Stimulated activated CD4-positive, alpha-beta T cell treated with anti-CD3 and anti-CD28 coated beads, Interleukin-15, amount 100 ng/mL, for 1 hour (primary cell): ENCODE results near the gene PERCC1.
"Not testable (repeated sequence)": the region's sequence is repeated elsewhere in the genome, so short reads cannot be mapped to it uniquely, and the experiment has no call there.

Source experiments
- DNase-seq, 2 donors: peaks; one replicate each; pipeline ENCODE4 v3.0.0-alpha.2; 2020; ENCODE audit warnings: low read depth in 1 of 2, low spot score in 1 of 2

The PERCC1 gene

DNA sequence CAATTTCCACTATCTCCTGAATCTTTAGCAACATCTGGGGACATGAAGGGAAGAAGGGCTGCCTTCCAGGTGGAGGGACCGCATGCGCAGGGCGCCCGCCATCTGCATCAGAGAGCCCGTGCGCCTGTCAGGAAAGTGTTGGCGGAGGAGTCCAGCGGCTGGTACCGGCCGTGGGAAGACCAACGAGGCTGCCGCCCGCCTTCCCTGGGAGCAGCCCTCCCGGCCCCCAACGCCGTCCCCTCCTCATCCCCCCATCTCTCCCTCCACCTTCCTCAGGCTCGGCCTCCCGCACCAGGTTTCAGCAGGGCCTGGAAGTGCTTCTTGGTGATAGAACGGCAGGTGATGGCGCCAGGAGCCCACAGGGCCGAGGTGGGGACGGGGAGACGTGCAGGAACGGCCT is 35.2 kb downstream of the PERCC1 start:
- no peak for DNase-seq

DNA sequence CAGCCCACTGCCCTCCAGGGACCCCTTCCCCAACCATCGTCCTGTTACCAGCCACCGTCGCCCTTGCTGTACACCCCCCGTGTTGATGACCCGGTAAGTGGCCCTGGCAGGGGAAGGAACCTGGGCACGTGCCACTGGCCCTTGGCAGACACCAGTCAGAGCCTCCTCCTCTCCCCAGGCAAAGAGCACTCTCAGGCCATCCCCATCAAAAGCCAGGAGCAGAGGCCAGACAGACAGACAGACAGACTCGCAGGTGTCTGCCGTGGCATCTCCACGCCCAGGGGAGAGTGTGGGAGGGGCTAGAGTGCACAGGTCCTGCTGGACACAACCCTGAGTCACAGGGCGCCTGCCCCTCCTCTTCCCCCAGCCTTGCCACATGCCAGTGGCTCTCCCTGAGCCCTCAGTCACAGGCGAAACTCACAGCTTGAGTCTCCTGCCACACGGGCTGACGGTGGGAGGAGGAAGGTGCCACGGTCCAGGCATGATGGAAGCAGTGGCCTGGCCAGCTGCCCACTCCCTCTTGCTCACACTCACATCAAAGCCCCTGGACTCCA is 36.2 kb downstream of the PERCC1 start:
- no peak for DNase-seq

DNA sequence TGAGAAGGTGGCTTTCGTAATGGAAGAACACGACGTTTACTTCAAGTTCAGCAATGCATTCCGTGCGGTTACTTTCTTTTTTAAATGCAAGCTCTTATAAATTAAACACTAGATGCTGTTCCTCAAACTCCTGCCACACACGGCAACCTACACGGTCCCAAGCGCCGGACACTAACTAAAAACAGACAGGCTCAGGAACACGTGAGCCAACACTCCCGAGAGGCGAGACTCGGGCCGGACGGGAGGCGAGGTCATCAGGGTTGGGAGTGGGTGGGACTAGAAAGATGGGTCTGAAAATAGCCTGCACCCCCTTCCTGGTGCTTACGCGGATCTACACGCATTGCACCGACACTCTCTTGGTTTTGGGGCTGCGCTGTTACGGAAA is 37.5 kb downstream of the PERCC1 start:
- no peak for DNase-seq

DNA sequence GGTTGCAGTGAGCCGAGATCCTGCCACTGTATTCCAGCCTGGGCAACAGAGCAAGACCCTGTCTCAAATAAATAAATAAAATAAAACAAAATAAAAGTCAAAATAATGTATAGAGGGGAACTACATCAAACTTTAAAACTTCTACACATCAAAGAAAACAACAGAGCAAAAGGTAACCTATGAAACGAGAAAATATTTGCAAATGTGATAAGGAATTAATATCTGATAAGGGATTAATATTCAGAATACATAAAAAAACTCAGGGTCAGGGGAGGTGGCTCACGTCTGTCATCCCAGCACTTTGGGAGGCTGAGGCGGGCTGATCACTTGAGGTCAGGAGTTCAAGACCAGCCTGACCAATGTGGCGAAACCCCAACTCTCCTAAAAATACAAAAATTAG is 38.3 kb downstream of the PERCC1 start:
- not testable (repeated sequence) for DNase-seq

- DNase-seq, result no peak
These were observed 38.9 kb downstream of the PERCC1 start for GRCh38 chr16:1469693-1470201.

- no peak for DNase-seq
These were observed 39.8 kb downstream of the PERCC1 start for GRCh38 chr16:1470481-1471251.

- DNase-seq, result no peak
These were observed 40.8 kb downstream of the PERCC1 start for GRCh38 chr16:1471569-1472194.

DNA sequence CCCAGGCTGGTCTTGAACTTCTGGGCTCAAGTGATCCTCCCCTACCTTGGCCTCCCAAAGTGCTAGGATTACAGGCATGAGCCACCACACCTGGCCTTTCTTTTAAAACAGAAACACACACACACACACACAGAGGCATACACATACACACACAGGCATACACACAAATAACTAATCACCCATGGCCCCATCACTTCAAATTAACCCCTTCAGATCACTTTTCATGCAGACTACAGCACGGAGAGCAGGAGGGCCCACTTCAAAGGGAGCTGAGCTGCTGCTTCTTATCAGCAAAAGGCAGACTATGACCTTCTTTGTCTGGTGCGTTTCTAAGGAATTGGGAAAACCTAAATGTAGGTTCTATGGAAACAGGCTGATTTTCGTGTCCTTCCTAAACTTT is 42.1 kb downstream of the PERCC1 start:
- no peak for DNase-seq

DNA sequence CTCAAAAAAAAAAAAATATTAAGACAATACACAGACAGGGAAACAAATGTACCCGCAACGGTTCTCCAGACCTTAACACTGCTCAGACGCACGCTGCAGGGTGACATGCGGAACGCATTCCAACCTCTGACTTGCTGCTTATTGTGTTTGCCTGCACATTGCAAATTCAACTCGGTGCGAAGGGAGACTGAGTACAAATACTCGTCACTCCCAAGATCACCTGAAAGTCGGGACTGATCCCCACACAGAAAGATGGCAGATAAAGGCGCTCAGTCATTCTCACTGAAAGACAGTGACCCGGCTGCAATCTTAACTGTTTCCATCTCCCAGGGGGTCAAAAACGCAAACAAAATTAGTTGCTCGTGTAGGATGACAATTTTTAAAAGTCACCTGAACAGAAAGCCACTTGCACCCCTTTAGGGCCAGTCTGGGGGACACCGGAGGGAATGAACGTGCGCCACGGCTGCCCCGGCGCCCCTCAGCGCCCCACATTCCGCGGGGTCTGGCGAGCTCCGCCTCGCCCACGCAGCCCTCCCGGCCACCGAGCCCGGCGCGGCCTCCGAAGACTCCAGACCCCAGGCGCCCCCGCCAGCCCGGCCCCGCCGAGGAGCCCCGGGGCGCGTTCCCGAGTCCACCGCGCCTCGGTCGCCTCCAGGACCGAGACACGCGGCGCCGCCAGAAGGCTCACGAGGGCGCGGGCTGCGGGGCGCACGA is 43.4 kb downstream of the PERCC1 start:
- DNase-seq, result no peak

- DNase-seq, result peak; percentile 77 to 85
These were observed 44.1 kb downstream of the PERCC1 start, which contains the start of gene CLCN7 for GRCh38 chr16:1474796-1475551. Gene CLCN7, minus strand, starts transcription at chr16:1475028. Its CDS starts 54 bp downstream, at chr16:1474974.

DNA sequence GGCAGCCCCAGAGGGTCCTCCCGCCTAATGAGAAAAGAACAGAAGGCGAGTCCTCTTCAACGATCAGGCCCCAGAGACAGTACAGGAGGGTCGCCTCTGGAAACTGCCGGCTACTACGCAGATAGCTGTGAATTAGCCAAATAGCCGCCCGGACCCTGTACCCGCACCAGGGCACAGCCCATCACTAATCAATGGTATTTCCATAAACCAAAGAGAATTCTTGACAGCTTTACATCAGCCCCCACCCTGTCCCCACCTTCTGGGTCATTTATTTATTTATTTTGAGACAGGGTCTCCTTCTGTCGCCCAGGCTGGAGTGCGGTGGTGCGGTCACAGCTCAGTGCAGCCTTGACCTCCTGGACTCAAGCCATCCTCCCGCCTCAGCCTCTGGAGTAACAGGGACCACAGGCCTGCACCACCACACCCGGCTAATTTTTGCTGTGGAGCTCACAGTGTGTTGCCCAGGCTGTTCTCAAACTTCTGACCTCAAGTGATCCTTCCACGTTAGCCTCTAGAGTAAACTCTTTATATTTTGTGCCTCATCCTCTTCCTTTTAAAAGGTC is 44.8 kb downstream of the PERCC1 start:
- DNase-seq, result no peak

DNA sequence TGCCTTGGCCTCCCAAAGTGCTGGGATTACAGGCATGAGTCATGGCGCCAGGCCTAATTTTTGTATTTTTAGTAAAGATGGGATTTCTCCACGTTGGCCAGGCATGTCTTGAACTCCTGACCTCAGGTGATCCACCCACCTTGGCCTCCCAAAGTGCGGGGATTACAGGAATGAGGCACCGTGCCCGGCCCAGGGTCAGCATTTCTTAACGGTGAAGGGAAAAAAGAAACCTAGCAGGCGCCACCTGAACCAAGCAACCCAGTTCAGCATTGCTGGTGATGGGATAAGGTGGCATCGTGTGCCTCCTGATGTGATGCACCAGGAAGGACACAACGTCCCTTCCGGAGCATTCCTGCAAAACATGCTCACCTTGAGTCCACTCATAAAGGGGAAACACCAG is 46.2 kb downstream of the PERCC1 start:
- no peak for DNase-seq

- not testable (repeated sequence) for DNase-seq
These were observed 48.1 kb downstream of the PERCC1 start for GRCh38 chr16:1478937-1479336.

DNA sequence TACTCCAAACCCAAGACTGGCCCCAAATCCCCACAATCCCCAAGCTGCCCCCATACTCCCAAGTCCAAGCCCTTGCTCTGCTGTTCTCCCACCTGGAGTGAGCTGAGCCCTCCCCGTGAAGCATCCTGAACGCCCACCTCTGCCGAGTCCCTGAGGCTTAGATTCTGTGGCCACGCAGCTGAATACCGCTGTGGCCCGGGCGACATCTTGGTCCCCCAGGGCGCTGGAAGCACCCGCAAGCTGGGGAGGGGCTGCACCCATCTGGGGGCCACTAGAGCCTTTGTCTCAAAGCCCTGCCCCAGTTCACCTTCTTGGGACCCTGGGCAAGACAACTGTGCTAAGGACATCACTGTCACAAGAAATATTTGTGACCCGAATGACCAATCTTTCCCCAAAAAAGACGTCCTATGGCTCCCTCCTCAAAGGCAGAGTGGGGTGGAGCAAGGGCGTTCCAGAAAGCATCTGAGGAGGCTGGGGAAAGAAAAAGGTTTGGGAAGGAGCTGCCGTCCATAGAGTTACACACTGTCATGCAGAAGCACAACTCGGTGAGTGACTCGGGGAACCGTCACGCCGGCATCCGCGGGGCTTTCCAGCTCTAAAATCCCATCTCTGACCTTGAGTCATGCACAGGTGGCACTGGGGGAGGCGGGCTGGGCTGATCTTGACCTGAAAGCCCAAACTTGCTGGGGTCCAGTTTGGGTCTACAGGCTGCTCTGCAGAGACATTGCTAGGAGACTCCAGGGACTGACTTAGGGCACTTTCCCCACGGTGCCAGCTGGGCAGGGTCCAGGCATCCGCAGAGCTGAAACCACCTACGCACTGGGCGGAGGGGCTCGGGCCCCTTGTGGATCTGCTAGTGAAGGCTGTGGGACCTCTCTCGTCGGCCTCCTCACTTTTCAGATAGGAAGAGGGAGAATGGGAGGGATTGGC is 51.3 kb downstream of the PERCC1 start:
- DNase-seq, result no peak
